ENCODE results near the gene SLC6A20.

SLC6A20 gene

DNA sequence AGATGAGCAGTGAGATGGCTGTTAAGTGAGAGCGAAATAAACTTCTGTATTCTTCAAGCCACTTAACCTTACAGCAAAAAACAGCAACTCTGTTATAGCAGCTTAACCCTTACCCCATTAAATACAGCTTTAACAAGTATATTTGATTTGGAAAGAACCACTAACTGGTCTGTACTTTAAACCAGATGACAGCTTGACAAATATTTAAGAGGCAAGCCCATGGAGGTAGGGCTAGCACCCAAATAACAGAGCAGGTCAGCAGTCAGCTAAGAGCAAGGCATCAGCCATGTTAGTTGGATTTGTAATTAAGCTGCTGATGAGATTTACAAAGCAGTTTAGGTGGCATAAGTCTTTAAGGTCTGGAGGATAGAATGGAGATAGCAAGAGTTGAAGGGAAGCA is 42.1 kb upstream of the SLC6A20 start:
- no peak for DNase-seq (ENCODE audit: low read depth)
- no peak overlapping the region for H3K4me3 ChIP-seq (ENCODE audit: low read depth, low read length)
- TF ChIP-seq, protein P1, sequence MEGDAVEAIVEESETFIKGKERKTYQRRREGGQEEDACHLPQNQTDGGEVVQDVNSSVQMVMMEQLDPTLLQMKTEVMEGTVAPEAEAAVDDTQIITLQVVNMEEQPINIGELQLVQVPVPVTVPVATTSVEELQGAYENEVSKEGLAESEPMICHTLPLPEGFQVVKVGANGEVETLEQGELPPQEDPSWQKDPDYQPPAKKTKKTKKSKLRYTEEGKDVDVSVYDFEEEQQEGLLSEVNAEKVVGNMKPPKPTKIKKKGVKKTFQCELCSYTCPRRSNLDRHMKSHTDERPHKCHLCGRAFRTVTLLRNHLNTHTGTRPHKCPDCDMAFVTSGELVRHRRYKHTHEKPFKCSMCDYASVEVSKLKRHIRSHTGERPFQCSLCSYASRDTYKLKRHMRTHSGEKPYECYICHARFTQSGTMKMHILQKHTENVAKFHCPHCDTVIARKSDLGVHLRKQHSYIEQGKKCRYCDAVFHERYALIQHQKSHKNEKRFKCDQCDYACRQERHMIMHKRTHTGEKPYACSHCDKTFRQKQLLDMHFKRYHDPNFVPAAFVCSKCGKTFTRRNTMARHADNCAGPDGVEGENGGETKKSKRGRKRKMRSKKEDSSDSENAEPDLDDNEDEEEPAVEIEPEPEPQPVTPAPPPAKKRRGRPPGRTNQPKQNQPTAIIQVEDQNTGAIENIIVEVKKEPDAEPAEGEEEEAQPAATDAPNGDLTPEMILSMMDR (IDR thresholded peaks at IDR 0.05; ENCODE audit: control insufficient read depth, extremely low read depth, insufficient read depth), result no peak

DNA sequence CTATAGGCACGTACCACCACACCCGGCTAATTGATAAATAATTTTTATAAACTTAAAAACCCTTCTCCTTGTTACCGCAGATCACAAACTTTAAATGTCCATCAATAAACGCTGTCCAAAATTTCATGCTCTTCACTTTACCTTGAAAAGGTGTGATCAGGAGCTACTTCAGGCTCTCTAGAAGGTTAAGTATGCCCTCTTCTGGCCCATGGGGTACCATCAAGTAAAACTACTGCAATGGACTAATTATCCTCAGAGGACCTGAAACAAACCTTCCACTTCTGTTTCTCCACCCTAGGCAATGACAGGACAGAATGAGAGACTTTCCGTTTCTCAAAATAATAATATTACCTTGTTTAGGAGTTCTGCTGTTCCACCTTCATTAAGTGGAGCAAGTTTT is 36.4 kb upstream of the SLC6A20 start:
- DNase-seq (ENCODE audit: low read depth), result no peak
- H3K4me3 ChIP-seq (ENCODE audit: low read depth, low read length), result no peak overlapping the region
- TF ChIP-seq, protein P1 (IDR thresholded peaks at IDR 0.05; ENCODE audit: control insufficient read depth, extremely low read depth, insufficient read depth), result peak; percentile 75

DNA sequence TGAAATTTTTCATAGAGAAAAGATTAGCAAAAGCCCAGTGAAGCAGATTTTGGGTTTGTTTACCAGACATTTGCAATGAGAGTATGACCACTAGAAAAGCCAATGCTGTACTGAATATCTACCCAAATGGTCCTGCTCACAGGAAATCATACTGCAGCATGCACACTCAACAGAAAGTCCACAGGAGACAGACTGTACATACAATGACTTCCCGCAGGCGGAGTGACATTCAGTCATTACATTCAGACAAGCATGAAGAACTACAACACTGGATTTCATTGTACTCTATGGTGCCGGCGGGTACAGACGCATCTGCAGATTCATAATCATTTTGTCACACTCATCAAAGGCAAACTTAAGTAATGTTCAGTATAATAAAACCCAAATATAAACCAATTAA is 33.8 kb upstream of the SLC6A20 start:
- no peak overlapping the region for H3K4me3 ChIP-seq (ENCODE audit: low read depth, low read length)
- TF ChIP-seq, protein P1 (IDR thresholded peaks at IDR 0.05; ENCODE audit: control insufficient read depth, extremely low read depth, insufficient read depth), result no peak
- no peak for DNase-seq (ENCODE audit: low read depth)

DNA sequence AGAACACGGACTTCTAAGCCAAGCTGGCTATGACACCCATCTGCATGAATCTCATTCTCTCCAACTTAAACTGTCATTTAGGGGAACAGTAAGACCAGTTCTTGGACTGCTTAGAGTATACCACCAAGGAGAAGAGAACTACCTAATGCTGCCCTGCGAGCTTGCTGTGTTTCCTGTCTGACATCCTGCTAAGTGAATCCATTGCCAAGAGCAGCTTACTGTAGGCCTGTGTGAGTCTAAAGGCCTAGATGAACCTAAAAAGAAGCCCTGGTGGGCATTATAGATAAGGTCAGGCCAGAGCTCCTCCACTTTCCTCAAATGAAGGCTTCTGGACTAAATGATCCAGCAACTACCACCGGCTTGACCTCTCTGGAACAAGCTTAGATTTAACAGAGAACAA is 30.6 kb upstream of the SLC6A20 start:
- TF ChIP-seq, protein P1 (IDR thresholded peaks at IDR 0.05; ENCODE audit: control insufficient read depth, extremely low read depth, insufficient read depth), result no peak
- no peak overlapping the region for H3K4me3 ChIP-seq (ENCODE audit: low read depth, low read length)
- no peak for DNase-seq (ENCODE audit: low read depth)

DNA sequence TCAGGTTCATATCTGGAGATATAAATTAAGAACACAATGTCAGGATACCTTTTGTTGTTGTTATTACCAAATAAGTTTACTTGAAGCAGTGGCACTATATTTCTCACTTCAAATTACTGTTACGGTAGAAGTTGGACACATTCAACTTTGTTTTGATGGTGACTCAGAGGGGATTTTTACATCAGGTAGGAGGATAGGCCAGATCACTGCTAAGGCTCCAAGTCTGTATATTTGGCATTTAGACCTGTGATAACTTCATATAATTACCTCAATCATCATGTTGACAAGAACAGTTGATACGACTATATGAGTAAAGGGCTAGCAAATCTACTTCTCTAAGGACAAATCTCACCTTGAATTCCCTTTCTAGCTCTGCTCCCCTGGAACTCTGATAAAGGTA is 30.0 kb upstream of the SLC6A20 start:
- TF ChIP-seq, protein P1 (IDR thresholded peaks at IDR 0.05; ENCODE audit: control insufficient read depth, extremely low read depth, insufficient read depth), result no peak
- no peak overlapping the region for H3K4me3 ChIP-seq (ENCODE audit: low read depth, low read length)
- no peak for DNase-seq (ENCODE audit: low read depth)

DNA sequence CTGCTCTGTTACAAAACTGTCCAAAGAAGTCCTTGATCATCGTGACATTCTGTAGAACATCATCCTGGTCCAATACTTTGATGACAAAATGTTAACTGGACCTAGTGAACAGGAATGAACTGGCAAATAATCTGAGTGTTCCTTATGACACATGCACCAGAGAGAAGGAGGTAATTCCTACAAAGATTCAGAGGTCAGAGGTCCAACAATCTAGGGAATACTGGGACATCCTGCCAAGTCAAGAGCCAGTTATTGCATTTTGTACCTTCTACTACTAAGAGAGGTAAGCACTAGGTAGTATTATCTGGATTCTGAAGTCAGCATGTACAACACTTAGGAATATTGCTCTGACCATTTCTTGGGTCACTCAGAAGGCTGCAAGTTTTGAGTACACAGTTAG is 24.8 kb upstream of the SLC6A20 start:
- DNase-seq (ENCODE audit: low read depth), result no peak
- H3K4me3 ChIP-seq (ENCODE audit: low read depth, low read length), result no peak overlapping the region
- TF ChIP-seq, protein P1 (IDR thresholded peaks at IDR 0.05; ENCODE audit: control insufficient read depth, extremely low read depth, insufficient read depth), result no peak

DNA sequence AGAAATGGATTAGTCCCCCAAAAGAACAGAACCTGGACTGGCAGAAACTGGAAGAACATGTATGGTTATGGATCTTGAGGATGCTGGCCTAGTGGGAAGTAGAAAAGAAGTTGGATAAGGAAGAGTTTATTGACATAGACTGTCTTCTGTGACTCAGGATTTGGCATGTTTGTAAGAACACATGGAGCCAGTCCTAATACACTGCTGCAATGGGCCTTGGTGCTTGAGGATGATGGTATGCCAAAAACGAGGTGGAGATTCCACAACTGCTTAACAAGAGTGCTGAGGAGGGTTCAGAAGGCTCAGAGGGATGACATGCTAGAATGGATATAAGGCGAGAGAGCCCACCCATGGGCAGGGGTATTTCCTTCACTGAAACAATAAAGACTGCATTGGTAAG is 23.2 kb upstream of the SLC6A20 start:
- DNase-seq (ENCODE audit: low read depth), result peak; percentile 56
- no peak overlapping the region for H3K4me3 ChIP-seq (ENCODE audit: low read depth, low read length)
- TF ChIP-seq, protein P1 (IDR thresholded peaks at IDR 0.05; ENCODE audit: control insufficient read depth, extremely low read depth, insufficient read depth), result no peak

Data from LNCaP clone FGC (cell line).